GM10847 (cell line): ENCODE data around the gene ANO5.

ENCODE experiments used
- POLR2A ChIP-seq: IDR thresholded peaks from 2 replicates; pipeline ENCODE4 v1.6.1; 2011; ENCODE audit not compliant: insufficient read length; ENCODE audit errors: extremely low read depth

Gene ANO5

DNA sequence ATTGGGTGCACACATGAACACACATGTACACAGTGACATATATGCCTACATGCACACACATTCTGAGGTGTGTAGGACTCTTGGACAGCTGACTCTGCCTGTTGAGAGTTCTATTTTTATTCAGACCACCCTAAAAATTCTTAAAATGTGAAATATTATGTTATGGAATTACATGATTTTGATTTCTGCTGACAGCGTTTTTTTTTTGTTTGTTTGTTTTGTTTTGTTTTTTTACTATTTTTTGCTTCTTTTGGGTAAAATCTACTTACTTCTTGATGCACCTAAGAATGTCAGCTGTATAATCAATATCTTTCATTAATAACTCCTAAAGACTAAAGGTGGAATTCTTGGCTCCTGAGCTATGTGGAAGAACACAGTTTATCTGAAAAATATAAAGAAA, 64.0 kb downstream of the ANO5 start:
- TF ChIP-seq POLR2A = no peak

DNA sequence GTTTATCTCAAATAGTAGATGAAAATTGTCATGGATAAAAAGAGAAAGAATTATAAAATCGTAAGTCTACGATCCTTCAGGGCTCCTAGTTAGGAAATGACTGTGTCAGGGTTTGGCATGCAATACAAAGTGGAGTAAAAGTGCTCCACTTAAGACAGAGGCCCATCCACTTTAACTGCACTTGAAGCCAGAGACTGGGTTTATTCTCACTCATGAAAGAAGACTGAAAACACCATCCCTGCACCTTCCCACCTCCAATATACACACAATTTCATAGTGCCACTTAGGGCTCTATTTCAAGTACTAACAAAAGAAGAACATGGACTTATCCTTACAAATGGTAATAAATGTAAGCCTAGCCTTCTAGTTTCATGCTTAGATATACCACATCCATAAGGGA, 70.7 kb downstream of the ANO5 start:
- no peak for TF ChIP-seq POLR2A

DNA sequence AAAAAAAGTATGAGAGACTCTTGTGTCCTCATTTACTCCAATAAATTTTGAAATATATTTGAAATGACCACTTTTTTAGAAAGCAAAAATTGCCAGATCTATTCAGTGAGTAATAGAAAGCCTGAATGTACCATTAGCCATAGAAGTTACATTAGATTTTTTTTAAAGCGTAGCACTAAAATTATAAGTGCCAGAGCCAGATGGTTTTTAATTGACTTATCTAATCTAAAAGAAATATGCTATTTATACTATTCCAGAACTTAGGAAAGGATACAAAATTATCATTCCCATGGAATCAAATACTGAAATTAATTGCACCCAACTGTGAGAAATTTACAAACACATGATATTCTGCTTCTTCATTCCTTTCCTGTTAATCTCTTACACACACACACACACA, 80.9 kb downstream of the ANO5 start:
- no peak for TF ChIP-seq POLR2A

DNA sequence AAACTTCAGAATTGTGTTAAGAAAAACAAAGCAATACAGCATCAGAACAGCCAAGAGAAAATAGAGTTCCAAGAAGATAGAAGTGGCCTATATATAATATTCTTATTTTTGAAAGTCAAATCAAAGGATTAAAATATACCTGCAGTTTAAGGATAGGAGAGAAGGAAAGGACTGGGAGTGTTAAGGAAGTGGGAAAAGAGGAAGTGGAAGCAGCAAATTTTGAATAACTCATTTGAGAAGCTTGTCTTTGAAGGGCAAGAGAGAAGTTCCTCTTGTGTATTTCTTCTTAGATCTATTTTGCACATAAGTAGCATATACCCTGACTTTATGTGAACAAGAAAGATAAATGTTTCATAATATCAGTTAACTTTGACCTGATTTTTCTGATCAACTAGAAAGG, 82.7 kb downstream of the ANO5 start:
- no peak for TF ChIP-seq POLR2A

DNA sequence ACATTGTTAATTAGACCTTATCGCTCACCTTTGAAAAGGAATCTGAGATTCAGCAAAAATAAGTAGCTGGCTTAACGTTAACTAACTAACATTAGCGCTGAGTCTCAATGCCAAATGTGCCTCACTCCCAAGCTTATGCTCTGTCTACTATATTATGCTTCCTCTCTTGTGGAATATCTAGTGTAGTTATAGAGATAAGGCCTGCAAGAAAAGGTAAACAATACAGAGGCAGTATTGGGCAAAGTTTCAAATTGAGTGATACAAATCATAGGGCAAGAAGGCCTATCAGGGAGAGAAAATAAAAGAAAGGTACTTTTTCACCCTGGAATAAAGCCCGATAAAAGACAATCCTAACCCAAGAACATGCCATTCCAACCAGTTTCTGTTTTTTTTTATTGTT, 83.7 kb downstream of the ANO5 start:
- TF ChIP-seq POLR2A = no peak

DNA sequence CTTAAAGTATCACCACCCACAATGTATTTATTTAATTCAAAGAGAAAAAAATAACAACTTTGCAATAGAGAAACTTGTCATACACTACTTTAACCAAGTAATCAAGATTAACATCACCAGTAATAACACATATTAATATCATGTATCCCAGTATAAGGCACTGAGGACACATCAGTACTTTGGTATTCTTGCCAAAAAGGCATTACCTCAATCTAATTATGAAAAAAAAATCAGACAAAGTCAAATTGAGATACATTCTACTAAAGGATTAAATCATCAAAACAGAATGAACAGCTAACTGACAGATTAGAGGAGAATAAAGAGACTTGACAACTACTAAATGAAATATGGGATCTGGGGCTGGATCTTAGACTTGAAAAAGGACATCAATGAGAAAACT, 109.5 kb downstream of the ANO5 start:
- TF ChIP-seq POLR2A = no peak

DNA sequence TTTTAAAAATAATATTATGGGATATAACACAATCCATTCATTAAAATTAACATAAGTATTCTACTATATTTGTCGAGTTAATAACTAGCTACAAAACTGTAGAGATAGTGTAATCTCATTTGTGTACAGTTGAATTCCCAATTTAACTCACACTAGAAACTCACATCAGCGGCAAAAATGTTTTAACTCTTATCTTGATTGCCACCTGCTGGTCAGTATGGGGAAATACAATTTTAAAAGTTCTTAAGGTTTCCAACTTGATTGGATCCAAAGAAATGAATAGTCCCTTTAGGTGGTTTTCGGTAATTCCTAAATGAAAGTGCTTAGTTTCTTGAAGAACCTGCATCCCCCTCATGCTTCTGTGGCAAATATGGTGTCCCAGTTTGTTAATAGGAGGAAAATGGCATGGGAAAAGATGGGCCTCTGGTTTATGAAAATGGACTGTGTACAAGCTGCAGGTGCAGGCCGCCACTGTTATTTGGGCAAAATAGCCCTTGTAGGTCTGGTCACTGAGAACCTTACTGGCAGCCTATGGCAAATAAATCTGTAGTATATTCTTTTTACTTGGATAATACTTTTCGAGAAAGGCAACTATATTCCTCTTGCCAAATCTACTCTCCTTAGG, 111.6 kb downstream of the ANO5 start:
- TF ChIP-seq POLR2A = no peak

DNA sequence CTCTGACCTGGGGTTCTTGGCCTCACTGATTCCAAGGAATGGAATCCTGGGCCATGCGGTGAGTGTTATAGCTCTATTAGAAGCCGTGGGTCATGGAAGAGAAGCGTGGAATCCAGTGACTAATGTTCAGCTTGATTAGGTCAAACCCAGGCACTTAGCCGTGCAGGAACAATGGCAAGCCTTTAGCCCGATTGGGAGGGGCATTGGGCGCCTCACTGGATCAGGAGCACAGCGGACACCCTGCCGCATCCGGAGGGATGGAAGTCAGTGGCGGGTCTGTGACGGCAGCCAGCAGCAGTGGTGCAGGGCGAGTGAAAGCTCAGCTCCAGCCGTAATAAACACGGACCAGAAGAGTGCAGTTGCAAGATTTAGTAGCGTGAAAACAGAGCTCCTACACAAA, 124.8 kb downstream of the ANO5 start:
- no peak for TF ChIP-seq POLR2A

DNA sequence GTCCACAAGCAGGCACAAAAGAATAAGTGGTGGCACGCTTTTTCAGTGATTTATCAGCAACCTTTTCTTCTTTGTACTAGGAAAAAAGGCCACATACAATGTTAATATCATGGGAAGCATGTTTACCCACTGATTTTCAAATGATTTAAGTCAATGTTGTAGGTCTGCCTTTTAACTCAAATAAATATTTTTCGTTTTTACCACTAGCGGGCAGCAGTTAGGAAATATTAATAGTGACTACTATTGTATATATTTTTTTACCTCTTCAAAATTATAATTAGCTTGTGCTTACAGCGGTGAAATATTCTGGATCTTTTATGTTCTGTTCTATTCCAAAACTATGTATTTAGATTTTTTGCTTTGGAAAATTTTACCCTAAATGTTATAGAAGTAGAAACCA, 138.9 kb downstream of the ANO5 start:
- no peak for TF ChIP-seq POLR2A
